ENCODE measurements around the gene GAS7. TPM values are rescaled to one million over a fixed set of nuclear protein-coding genes. Genes with fewer than 3 reads are reported as not detected.

Gene GAS7
- total RNA-seq, 1 experiment from 2014 or later = 6.0 TPM

GRCh38 chr17:10192461-10192860 is 5.9 kb downstream of the GAS7 start:
- Mint-ChIP-seq H3K4me3 (no peak overlapping the region), H3K36me3 (ENCODE audit: insufficient read depth in 1 of 3, low read depth in 3 of 3) (peaks cover 15 to 23% (median 18%) of the 10 kb centered on the region in 3 experiments), H3K9me3 (peaks cover 20 to 25% of the 10 kb centered on the region in 2 experiments), H3K27me3 (ENCODE audit: low read depth) (peaks cover 38% of the 10 kb centered on the region), H3K27ac (no peak overlapping the region), H3K4me1 (peaks cover 7 to 9% of the 10 kb centered on the region in 2 experiments)
- no peak overlapping the region for H3T11ph ChIP-seq (ENCODE audit: low read length)
- no peak overlapping the region for H3K4ac ChIP-seq (ENCODE audit: low read depth, low read length)
- no peak overlapping the region for H3K9ac ChIP-seq (ENCODE audit: extremely low read depth, insufficient read length, low read length)
- H2BK5ac ChIP-seq (ENCODE audit: insufficient read length, low read length) = no peak overlapping the region
- H2AK5ac ChIP-seq (ENCODE audit: insufficient read length, low read length) = no peak overlapping the region
- H4K5ac ChIP-seq (ENCODE audit: insufficient read length, low read depth, low read length) = no peak overlapping the region
- no peak overlapping the region for H3K4me2 ChIP-seq (ENCODE audit: insufficient read depth, insufficient read length, low read length)
- no peak for DNase-seq
- H3K27ac ChIP-seq (ENCODE audit: insufficient read length, low read depth, low read length) = no peak overlapping the region
- no peak overlapping the region for H2BK15ac ChIP-seq (ENCODE audit: low read depth, low read length)
- H4K8ac ChIP-seq (replicated peaks; ENCODE audit: insufficient read length, low read depth, low read length) = no peak overlapping the region
- no peak overlapping the region for H3K18ac ChIP-seq (ENCODE audit: insufficient read length, low read depth, low read length)
- no CpG with 5 or more reads among the region's 5 CpGs for WGBS (ENCODE audit: extremely low coverage, insufficient read length, low lambda C conversion rate)
- no peak for TF ChIP-seq CTCF (conservative IDR thresholded peaks at IDR 0.05)
- H3K14ac ChIP-seq (ENCODE audit: insufficient read depth, low read length) = no peak overlapping the region
- H3K56ac ChIP-seq (ENCODE audit: insufficient read length, low read depth, low read length) = no peak overlapping the region
- no peak overlapping the region for H4K91ac ChIP-seq (ENCODE audit: insufficient read length, low read depth, low read length)
- no peak overlapping the region for H2BK20ac ChIP-seq (ENCODE audit: low read depth, low read length, poor library complexity, severe bottlenecking)
- H3K79me2 ChIP-seq (ENCODE audit: insufficient read depth, low read length) = no peaks in the 10 kb centered on the region
- H3K23ac ChIP-seq (ENCODE audit: insufficient read length, low read depth, low read length) = no peak overlapping the region
- H2BK120ac ChIP-seq (ENCODE audit: low read depth, low read length, poor library complexity, severe bottlenecking) = no peak overlapping the region
- no peaks in the 10 kb centered on the region for H3K79me1 ChIP-seq (ENCODE audit: insufficient read depth, low read depth, low read length, poor library complexity, severe bottlenecking)
- H3K27me3 ChIP-seq (ENCODE audit: insufficient read depth, low read length) = peaks cover 5% of the 10 kb centered on the region; the same call in 1 of the 2 replicates
- no peaks in the 10 kb centered on the region for H3K23me2 ChIP-seq (ENCODE audit: insufficient read length, low read depth, low read length, poor library complexity, severe bottlenecking)
- H3K9me3 ChIP-seq (ENCODE audit: control insufficient read depth, low read depth, low read length) = no peaks in the 10 kb centered on the region
- H4K20me1 ChIP-seq (ENCODE audit: control insufficient read depth, insufficient read depth, insufficient read length) = no peaks in the 10 kb centered on the region
- no peak overlapping the region for H2BK12ac ChIP-seq (ENCODE audit: insufficient read length, low read depth, low read length)
- no peak overlapping the region for H2AFZ ChIP-seq (ENCODE audit: low read length)
- 0 out of 2 replicates have a peak, but pooled peaks cover 2% of the 10 kb centered on the region for H3K4me1 ChIP-seq (ENCODE audit: insufficient read depth, low read length)
